Activated T-helper 1 cell treated with anti-CD3 and anti-CD28 coated beads, Interleukin-12 subunit alpha, Interleukin-12 subunit beta, Interleukin-2, Interleukin-4 antibody, amounts not matched to agents 30 ng/mL and 10 ng/mL and 1 ng/mL, durations not matched to agents 14 hours and 24 hours and 36 hours (primary cell): ENCODE data around the gene YPEL1. TPM values are rescaled to one million over a fixed set of nuclear protein-coding genes. Genes with fewer than 3 reads are reported as not detected.
"Not testable (repeated sequence)": the region's sequence is repeated elsewhere in the genome, so short reads cannot be mapped to it uniquely, and the experiment has no call there.

Experiments used
- DNase-seq: peaks from one replicate; pipeline ENCODE4 v3.0.0; 2021; ENCODE audit warnings: low spot score
- H3K27ac Mint-ChIP-seq: one replicate; pipeline ENCODE4 v1.8.0; 2021; ENCODE audit warnings: mild to moderate bottlenecking, mixed read lengths
- H3K27me3 Mint-ChIP-seq: one replicate; pipeline ENCODE4 v1.8.0; 2022; ENCODE audit warnings: mild to moderate bottlenecking, moderate library complexity, mixed read lengths; ENCODE audit not compliant: insufficient read depth
- H3K36me3 Mint-ChIP-seq: one replicate; pipeline ENCODE4 v1.8.0; 2021; ENCODE audit warnings: low read depth, mixed read lengths
- H3K4me1 Mint-ChIP-seq: one replicate; pipeline ENCODE4 v1.8.0; 2021; ENCODE audit warnings: low read depth, mixed read lengths
- H3K4me3 Mint-ChIP-seq: one replicate; pipeline ENCODE4 v1.8.0; 2021; ENCODE audit warnings: mild to moderate bottlenecking, moderate library complexity, mixed read lengths
- H3K9me3 Mint-ChIP-seq: one replicate; pipeline ENCODE4 v1.8.0; 2021; ENCODE audit warnings: mixed read lengths
- intact Hi-C: fragments of 100-400 bp; cut with micrococcal nuclease; formaldehyde crosslinking; loops from one replicate; pipeline ENCODE4 v1.15.1; 2024
- total RNA-seq: library from RNA; stranded (reverse); gene quantifications from 2 replicates; pipeline ENCODE4 v1.2.3, GENCODE V29; 2022

The YPEL1 gene
- total RNA-seq, 1 donor from 2014 or later = 0.34 TPM

DNA sequence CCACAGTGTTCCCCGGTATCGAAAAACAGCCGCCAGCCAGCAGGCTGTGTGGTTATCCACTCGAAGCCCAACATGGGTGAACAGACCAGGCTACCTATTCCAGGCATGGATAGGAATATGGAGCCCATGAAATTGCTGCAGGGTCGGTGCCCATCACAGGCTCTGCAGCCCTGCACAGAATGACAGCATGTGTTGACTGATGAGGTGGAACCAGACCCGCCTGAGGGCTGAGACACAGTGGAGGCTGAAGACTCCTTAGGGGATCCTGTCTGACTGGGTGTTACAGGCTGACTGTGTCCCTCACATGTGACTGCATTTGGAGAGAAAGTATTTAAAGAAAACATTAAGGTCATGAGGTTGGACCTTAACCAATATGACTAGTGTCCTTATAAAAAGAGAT, 6.2 kb upstream of the YPEL1 start:
- Mint-ChIP-seq H3K36me3 (peaks cover 1% of the 10 kb centered on the region), H3K4me3 (no peak overlapping the region), H3K27me3 (peaks cover 18% of the 10 kb centered on the region), H3K27ac (no peak overlapping the region), H3K4me1 (peaks cover 6% of the 10 kb centered on the region), H3K9me3 (no peaks in the 10 kb centered on the region)
- DNase-seq = no peak
- intact Hi-C loops = no loop called here

DNA sequence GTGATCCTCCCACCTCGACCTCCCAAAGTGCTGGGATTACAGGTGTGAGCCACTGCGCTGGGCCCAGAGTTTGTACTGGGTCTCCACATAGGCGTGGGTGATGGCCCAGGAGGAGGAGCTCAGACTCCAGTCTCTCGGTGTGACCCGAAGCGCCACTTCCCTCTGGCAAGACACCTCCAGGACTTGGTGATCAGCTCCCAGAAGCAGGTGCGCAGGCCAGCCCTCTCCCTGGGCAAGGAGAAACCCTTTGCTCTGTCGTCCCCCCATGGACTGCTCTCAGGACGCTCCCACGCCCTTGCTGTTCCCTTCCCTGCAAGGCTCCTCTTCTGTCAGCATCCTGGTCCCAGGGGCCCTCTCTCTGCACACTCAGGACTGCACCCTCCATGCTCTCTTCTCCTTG, 5.5 kb upstream of the YPEL1 start:
- DNase-seq = no peak
- intact Hi-C loops = no loop called here
- H3K9me3 Mint-ChIP-seq = no peaks in the 10 kb centered on the region
- H3K4me3 Mint-ChIP-seq = no peak overlapping the region
- peaks cover 18% of the 10 kb centered on the region for H3K27me3 Mint-ChIP-seq
- peaks cover 6% of the 10 kb centered on the region for H3K4me1 Mint-ChIP-seq
- no peak overlapping the region for H3K27ac Mint-ChIP-seq
- H3K36me3 Mint-ChIP-seq = peaks cover 1% of the 10 kb centered on the region

DNA sequence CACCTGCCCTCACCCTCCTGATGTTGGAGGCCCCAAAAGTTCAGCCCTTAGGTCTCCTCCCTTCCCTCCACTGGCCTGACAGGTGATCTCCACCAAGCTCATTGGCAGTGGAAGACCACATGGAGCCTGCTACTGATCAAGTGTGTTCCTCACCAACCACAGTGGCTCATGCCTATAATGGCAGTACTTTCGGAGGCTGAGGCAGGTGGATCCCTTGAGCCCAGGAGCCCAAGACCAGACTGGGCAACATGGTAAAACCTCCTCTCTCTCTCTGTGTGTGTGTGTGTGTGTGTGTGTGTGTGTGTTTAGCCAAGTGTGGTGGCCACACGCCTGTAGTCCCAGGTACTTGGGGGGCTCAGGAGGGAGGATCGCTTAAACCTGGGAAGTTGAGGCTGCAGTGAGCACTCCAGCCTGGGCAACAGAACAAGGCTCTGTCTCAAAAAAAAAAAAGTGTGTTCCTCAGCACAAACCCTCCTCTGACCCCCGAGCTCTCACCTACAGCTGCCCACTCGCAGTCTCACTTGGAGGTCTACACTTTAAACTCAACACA, 4.3 kb upstream of the YPEL1 start:
- H3K4me3 Mint-ChIP-seq = no peak overlapping the region

GRCh38 chr22:21738966-21739365, 3.4 kb upstream of the YPEL1 start:
- H3K27me3 Mint-ChIP-seq = peaks cover 18% of the 10 kb centered on the region
- no peaks in the 10 kb centered on the region for H3K9me3 Mint-ChIP-seq
- no peak for DNase-seq
- H3K27ac Mint-ChIP-seq = no peak overlapping the region
- intact Hi-C loops = loop anchor here (5.0 kb wide), 1 partner anchor 112 kb away; no protein-coding TSS in a partner anchor
- peaks cover 20% of the 10 kb centered on the region for H3K4me1 Mint-ChIP-seq
- H3K4me3 Mint-ChIP-seq = no peak overlapping the region
- H3K36me3 Mint-ChIP-seq = peaks cover 1% of the 10 kb centered on the region

More for the DNA sequence above, 4.3 kb upstream of the YPEL1 start:
- no peaks in the 10 kb centered on the region for H3K9me3 Mint-ChIP-seq
- intact Hi-C loops = loop anchor here (5.0 kb wide), 1 partner anchor 113 kb away; no protein-coding TSS in a partner anchor
- peaks cover 10% of the 10 kb centered on the region for H3K4me1 Mint-ChIP-seq
- peaks cover 18% of the 10 kb centered on the region for H3K27me3 Mint-ChIP-seq
- no peak overlapping the region for H3K27ac Mint-ChIP-seq
- peaks cover 1% of the 10 kb centered on the region for H3K36me3 Mint-ChIP-seq
- DNase-seq = no peak

- no peak for DNase-seq
- H3K9me3 Mint-ChIP-seq = no peaks in the 10 kb centered on the region
- H3K4me3 Mint-ChIP-seq = no peak overlapping the region
- peaks cover 20% of the 10 kb centered on the region for H3K27me3 Mint-ChIP-seq
- intact Hi-C loops = loop anchor here (5.0 kb wide), 1 partner anchor 111 kb away; no protein-coding TSS in a partner anchor
- H3K4me1 Mint-ChIP-seq = peaks cover 28% of the 10 kb centered on the region
- no peak overlapping the region for H3K27ac Mint-ChIP-seq
- peaks cover 1% of the 10 kb centered on the region for H3K36me3 Mint-ChIP-seq
These were observed 2.5 kb upstream of the YPEL1 start for GRCh38 chr22:21738081-21738480.

DNA sequence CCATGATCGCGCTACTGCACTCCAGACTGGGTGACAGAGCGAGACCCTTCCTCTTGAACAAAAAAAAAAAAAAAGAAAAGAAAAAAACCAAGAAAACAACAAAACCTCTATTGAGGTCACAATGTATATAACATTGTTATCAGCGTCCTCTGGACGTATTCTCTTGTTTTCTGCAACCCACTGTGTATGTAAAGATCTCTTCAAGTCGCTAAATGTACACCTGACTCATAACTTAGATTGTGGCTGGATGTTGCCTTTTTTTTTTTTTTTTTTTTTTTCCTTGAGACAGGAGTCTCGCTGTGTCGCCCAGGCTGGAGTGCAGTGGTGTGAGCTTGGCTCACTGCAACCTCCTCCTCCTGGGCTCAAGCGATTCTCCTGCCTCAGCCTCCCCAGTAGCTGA, 1.4 kb upstream of the YPEL1 start:
- Mint-ChIP-seq H3K4me1 (peaks cover 28% of the 10 kb centered on the region), H3K4me3 (no peak overlapping the region), H3K9me3 (no peaks in the 10 kb centered on the region), H3K27ac (no peak overlapping the region), H3K27me3 (peaks cover 20% of the 10 kb centered on the region), H3K36me3 (peaks cover 1% of the 10 kb centered on the region)
- DNase-seq = no peak
- intact Hi-C loops = loop anchor here (5.0 kb wide), 1 partner anchor 110 kb away; no protein-coding TSS in a partner anchor

GRCh38 chr22:21736084-21736642, 569 bp upstream of the YPEL1 start:
- H3K27me3 Mint-ChIP-seq = peaks cover 20% of the 10 kb centered on the region
- H3K27ac Mint-ChIP-seq = no peak overlapping the region
- peaks cover 1% of the 10 kb centered on the region for H3K36me3 Mint-ChIP-seq
- no peaks in the 10 kb centered on the region for H3K9me3 Mint-ChIP-seq
- peaks cover 28% of the 10 kb centered on the region for H3K4me1 Mint-ChIP-seq
- no peak for DNase-seq
- intact Hi-C loops = loop anchor here (5.0 kb wide), 1 partner anchor 109 kb away; no protein-coding TSS in a partner anchor
- H3K4me3 Mint-ChIP-seq = no peak overlapping the region

DNA sequence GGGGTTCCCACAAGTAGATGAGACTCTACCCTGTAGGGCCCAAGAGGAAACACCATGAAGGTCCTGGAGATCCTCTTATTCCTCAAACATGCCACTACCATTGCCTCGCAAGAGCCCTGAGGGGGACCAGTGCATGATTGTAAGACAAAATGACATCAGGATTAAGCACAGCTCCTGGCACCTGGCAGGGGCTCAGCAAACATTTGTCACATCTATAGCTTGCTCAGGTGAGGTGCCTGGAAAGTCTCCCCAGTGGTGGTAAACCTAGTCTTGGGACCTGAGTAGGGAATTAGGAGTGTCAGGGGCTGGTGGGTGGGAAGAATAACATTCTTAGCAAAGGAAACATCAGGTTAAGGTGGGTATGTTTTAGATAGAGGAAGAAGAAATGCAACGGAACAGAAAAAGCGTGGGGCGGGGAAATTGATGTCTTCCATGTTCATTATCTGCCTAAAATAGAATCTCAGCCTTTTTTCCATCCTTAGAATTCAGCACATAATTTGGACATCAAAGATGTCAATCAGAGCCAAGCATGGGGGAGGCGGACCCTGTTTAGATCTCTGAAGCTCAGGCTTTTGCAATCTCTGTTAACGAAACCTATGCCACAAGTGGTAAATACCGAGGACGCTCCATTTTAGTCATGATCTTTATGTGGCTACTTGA, 924 bp downstream of the YPEL1 start:
- DNase-seq = no peak
- H3K9me3 Mint-ChIP-seq = no peaks in the 10 kb centered on the region
- peaks cover 1% of the 10 kb centered on the region for H3K36me3 Mint-ChIP-seq
- peak overlapping the region; percentile 85 for H3K4me3 Mint-ChIP-seq
- peaks cover 33% of the 10 kb centered on the region for H3K4me1 Mint-ChIP-seq
- H3K27me3 Mint-ChIP-seq = peaks cover 16% of the 10 kb centered on the region
- H3K27ac Mint-ChIP-seq = peak overlapping the region; percentile 85
- intact Hi-C loops = loop anchor here (1.0 to 5.0 kb wide), 6 partner anchors 29 to 134 kb away; partner anchors contain the start of gene PPIL2

- peaks cover 36% of the 10 kb centered on the region for H3K4me1 Mint-ChIP-seq
- H3K27ac Mint-ChIP-seq = no peak overlapping the region
- no peak overlapping the region for H3K4me3 Mint-ChIP-seq
- H3K9me3 Mint-ChIP-seq = no peaks in the 10 kb centered on the region
- DNase-seq = no peak
- H3K36me3 Mint-ChIP-seq = no peaks in the 10 kb centered on the region
- peaks cover 2% of the 10 kb centered on the region for H3K27me3 Mint-ChIP-seq
- intact Hi-C loops = no loop called here
These were observed 4.1 kb downstream of the YPEL1 start for GRCh38 chr22:21731503-21731902.

DNA sequence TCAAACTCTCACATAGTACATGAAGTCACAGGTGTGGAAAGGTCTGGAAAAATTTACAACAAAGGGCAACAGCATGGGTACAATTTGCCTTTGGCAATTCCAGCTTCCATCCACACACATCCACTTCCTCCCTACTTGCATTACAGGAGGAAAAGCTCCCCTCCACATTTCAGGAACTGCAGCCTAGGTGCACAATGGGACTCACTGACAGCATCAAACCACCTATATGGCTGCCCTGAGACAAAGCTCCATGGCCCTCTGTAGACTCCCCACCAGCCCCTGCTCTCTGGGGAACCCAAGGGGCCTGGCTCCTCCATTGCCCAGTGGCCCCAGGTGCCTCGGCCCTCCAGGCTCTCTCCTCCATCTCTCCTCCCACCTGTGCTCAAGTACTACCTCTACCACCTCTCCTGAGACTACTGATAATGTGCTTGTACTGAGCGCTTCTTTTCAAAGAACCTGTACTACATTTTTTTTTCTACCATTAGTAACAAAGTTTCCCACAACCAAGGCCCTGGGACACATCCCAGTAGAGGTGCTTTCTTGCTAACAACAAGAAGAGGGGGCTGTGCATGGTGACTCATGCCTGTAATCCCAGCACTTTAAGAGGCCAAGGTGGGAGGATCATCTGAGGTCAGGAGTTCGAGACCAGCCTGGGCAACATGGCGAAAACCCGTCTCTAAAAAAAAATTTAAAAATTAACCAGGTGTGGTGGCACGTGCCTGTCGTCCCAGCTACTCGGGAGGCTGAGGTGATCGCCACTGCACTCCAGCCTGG, 4.9 kb downstream of the YPEL1 start:
- Mint-ChIP-seq H3K4me1 (peaks cover 38% of the 10 kb centered on the region), H3K9me3 (no peaks in the 10 kb centered on the region), H3K4me3 (no peak overlapping the region), H3K27me3 (peaks cover 2% of the 10 kb centered on the region), H3K27ac (no peak overlapping the region), H3K36me3 (no peaks in the 10 kb centered on the region)
- no peak for DNase-seq
- intact Hi-C loops = no loop called here

DNA sequence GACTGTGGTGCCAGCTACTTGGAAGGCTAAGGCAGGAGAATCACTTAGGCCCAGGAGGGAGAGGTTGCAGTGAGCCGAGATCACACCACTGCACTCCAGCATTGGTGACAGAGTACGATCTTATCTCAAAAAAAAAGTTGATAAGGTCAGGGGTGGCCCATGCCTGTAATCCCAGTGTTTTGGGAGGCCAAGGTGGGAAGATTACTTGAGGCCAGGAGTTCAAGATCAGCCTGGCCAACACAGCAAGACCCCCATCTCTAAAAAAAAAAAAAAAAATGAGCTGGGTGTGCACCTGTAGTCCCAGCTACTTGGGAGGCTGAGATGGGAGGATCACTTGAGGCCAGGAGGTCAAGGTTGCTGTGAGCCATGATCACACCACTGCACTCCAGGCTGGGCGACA, 6.4 kb downstream of the YPEL1 start:
- H3K4me3 Mint-ChIP-seq, H3K9me3 Mint-ChIP-seq, DNase-seq, H3K36me3 Mint-ChIP-seq, H3K27me3 Mint-ChIP-seq, H3K27ac Mint-ChIP-seq: not testable (repeated sequence)
- peaks cover 27% of the 10 kb centered on the region for H3K4me1 Mint-ChIP-seq
- intact Hi-C loops = loop anchor here (5.0 kb wide), 1 partner anchor 223 kb away; the partner anchor contains the start of gene PPM1F

DNA sequence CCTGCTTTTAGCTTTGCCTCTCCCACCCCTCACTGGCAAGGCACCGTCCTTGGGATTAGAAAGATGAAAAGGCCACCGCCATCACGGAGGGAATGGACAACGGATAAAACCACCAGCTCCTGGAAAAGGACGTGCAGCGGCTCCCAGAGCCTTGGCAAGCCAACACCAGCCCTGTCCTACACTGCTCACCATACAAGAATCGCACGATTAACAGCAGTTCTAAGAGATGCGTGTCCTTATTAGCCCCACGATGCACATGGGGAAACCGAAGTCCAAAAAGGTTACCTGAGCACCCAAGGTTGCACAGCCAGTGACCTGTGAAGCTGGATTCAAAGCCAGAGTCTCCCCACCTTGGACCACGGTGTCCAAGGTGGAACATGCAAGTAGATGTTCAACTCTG, 7.3 kb downstream of the YPEL1 start:
- intact Hi-C loops = loop anchor here (5.0 kb wide), 1 partner anchor 224 kb away; the partner anchor contains the start of gene PPM1F
- Mint-ChIP-seq H3K4me1 (peaks cover 18% of the 10 kb centered on the region), H3K4me3 (no peak overlapping the region), H3K36me3 (no peaks in the 10 kb centered on the region), H3K27ac (no peak overlapping the region), H3K27me3 (peaks cover 1% of the 10 kb centered on the region), H3K9me3 (no peaks in the 10 kb centered on the region)
- no peak for DNase-seq
